ENCODE results near the gene CCDC121.

DNA sequence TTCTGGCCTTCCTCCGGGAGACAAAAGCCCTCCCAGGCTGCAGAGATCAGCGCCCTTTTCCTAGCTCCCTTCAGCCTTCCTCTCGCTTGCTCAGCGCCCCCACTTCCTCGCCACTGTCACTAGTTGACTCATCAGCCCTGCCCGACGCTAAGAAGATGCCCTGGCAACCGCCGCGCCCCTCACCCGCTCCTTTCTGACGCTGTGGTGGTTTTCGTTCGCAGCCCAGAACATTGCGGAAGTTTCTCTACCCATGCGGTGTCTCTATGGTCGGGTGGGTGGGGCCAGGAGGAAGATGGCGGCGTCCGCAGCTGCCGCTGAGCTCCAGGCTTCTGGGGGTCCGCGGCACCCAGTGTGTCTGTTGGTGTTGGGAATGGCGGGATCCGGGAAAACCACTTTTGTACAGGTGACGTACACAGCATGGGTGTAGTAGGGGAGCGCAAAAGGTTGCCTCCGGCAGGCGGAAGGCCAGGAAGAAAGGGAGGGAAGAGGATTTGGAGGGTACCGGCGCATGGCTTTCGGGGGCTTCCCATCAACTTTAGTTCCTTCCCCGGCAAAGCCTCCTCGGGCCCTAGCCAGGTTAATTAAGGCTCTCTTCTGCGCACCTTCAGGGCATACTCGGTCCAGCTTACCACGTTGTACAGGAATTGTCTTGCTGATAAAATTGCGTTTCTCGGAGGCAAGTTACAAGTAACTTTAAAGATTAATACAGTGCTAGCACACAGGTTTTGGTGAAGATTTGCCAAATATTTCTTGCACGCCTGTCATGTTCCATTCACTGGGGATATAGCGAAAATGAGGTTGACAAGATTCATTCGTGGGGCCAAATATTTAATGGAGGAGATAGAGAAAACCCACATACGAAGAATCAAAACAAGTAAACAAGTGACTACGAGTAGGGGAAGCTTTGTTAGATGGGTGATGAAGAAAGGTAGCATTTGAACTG lies at the start of gene CCDC121, which contains the start of gene GPN1:
- TF ChIP-seq, protein P1, sequence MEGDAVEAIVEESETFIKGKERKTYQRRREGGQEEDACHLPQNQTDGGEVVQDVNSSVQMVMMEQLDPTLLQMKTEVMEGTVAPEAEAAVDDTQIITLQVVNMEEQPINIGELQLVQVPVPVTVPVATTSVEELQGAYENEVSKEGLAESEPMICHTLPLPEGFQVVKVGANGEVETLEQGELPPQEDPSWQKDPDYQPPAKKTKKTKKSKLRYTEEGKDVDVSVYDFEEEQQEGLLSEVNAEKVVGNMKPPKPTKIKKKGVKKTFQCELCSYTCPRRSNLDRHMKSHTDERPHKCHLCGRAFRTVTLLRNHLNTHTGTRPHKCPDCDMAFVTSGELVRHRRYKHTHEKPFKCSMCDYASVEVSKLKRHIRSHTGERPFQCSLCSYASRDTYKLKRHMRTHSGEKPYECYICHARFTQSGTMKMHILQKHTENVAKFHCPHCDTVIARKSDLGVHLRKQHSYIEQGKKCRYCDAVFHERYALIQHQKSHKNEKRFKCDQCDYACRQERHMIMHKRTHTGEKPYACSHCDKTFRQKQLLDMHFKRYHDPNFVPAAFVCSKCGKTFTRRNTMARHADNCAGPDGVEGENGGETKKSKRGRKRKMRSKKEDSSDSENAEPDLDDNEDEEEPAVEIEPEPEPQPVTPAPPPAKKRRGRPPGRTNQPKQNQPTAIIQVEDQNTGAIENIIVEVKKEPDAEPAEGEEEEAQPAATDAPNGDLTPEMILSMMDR (IDR thresholded peaks at IDR 0.05; ENCODE audit: insufficient read depth, low read length, poor library complexity, severe bottlenecking), result no peak
- TF ChIP-seq EZH2phosphoT487 (conservative IDR thresholded peaks at IDR 0.05; ENCODE audit: low read length), result no peak

Measured in SU-DHL-6 (cell line).